A549 treated with Hydrocortisone at 1 μM for 4 hours (cell line): ENCODE measurements around the gene RLF. TPM values are rescaled to one million over a fixed set of nuclear protein-coding genes. Genes with fewer than 3 reads are reported as not detected.

Experiments used
- total RNA-seq: library from RNA; stranded (reverse); fragments of 200-300 nt; extraction: Qiagen RNA extraction; gene quantifications from 5 replicates; pipeline ENCODE4 v1.2.3, GENCODE V29; 2022

RLF gene
- total RNA-seq: 4.5 to 6.9 TPM (median 5.6 TPM) in 5 replicates

GRCh38 chr1:40161125-40161887, at the start of gene RLF:
Gene RLF, plus strand, starts transcription at chr1:40161387. Its CDS starts 13 bp downstream, at chr1:40161400.

GRCh38 chr1:40247655-40248054, 86.5 kb downstream of the RLF start, which contains the start of gene TMCO2:
Gene TMCO2, plus strand, starts transcription at chr1:40247937. Its CDS starts 57 bp downstream, at chr1:40247994.

GRCh38 chr1:40257688-40258444, 96.7 kb downstream of the RLF start, which contains the start of gene ZMPSTE24:
Gene ZMPSTE24, plus strand, starts transcription at chr1:40258236. Its CDS starts 36 bp downstream, at chr1:40258272.

Other genes starting within 250 kb of the RLF start
- gene MFSD2A, start 206.2 kb upstream of the RLF start, total RNA-seq: 7.0 to 7.7 TPM (median 7.6 TPM) in 5 replicates
- 206 to 312 TPM (median 240 TPM) in 5 replicates for gene CAP1, start 120.7 kb upstream of the RLF start, total RNA-seq
- gene PPT1, start 64.1 kb upstream of the RLF start, total RNA-seq: 62.3 to 75.2 TPM (median 62.9 TPM) in 5 replicates
- not detected in 5 replicates for gene TMCO2, start 86.5 kb downstream of the RLF start, total RNA-seq
- 34.1 to 48.3 TPM (median 38.4 TPM) in 5 replicates for gene ZMPSTE24, start 96.8 kb downstream of the RLF start, total RNA-seq
- 0.09 to 0.31 TPM (median 0.20 TPM) in 5 replicates for gene COL9A2, start 155.9 kb downstream of the RLF start, total RNA-seq
- gene SMAP2, start 212.3 kb downstream of the RLF start, total RNA-seq: 9.0 to 10.0 TPM (median 9.8 TPM) in 5 replicates